HepG2 (cell line): ENCODE results near the gene STPG4. TPM values are rescaled to one million over a fixed set of nuclear protein-coding genes. Genes with fewer than 3 reads are reported as not detected.

Source experiments
- ATAC-seq: fragments of 200-7000 bp; cut with Tn5 transposase; 3 replicates; pipeline ENCODE4 v1.9.1; 2020; ENCODE audit warnings: mild to moderate bottlenecking, moderate library complexity
- BruUV-seq: library from RNA; stranded (reverse); fragments of 400-500 nt; replicated peaks from 2 replicates; lab custom pipeline; 2021; lab: Mats Ljungman, UMichigan
- CTCF ChIA-PET: fragments of 300-600 bp; formaldehyde crosslinking; extraction: SDS; loops from one replicate; lab custom pipeline; 2021; ENCODE audit warnings: low total read pairs, inconsistent platforms, low intra/inter-chr PET ratio; lab: Yijun Ruan, JAX
- POLR2A ChIA-PET: fragments of 350-600 bp; sonication (Branson Sonifier 250); formaldehyde crosslinking; loops from one replicate; lab custom pipeline; 2020; ENCODE audit warnings: antibody characterized with exemption, inconsistent platforms; lab: Yijun Ruan, JAX
- DNase-seq: peaks from one replicate; pipeline ENCODE4 v3.0.0-alpha.2; 2015; ENCODE audit warnings: low spot score
- FAIRE-seq: peaks from 3 replicates; lab custom pipeline; 2011; peaks lifted over from hg19 to GRCh38; lab: Jason Lieb, UNC
- H2AFZ ChIP-seq: one replicate; pipeline ENCODE4 v1.6.1; 2011; ENCODE audit warnings: low read length, inconsistent platforms
- H3K27ac ChIP-seq: fragments of 300-600 bp; 3 replicates; pipeline ENCODE4 v1.8.0; 2011; ENCODE audit warnings: mixed run types, mild to moderate bottlenecking, mixed read lengths, low read length, inconsistent platforms; ENCODE audit not compliant: insufficient read depth; ENCODE audit errors: extremely low read length
- H3K27me3 ChIP-seq, 2 experiments: fragments of 200-600 bp in 1 of 2; 2 replicates in 1 of 2; 3 replicates in 1 of 2; pipeline versions ENCODE4 v1.6.0 to v1.8.0; 2011; ENCODE audit warnings: low read length in 2 of 2, mild to moderate bottlenecking in 2 of 2, moderate library complexity in 2 of 2, inconsistent platforms in 1 of 2; ENCODE audit not compliant: insufficient read depth in 2 of 2, control insufficient read depth in 1 of 2
- H3K36me3 ChIP-seq, 2 experiments: fragments of 200-600 bp in 1 of 2; replicated peaks in 1 of 2; 2 replicates in 1 of 2; 3 replicates in 1 of 2; pipeline versions ENCODE4 v1.5.1 to v1.8.0; 2011; ENCODE audit warnings: low read length in 2 of 2, inconsistent platforms in 1 of 2; ENCODE audit not compliant: insufficient read depth in 2 of 2, control insufficient read depth in 1 of 2
- H3K4me1 ChIP-seq: 2 replicates; pipeline ENCODE4 v1.5.1; 2012; ENCODE audit warnings: low read length, inconsistent platforms; ENCODE audit not compliant: insufficient read depth
- H3K4me2 ChIP-seq: 2 replicates; pipeline ENCODE4 v1.6.0; 2011; ENCODE audit warnings: low read depth, low read length, inconsistent platforms
- H3K4me3 ChIP-seq, 3 experiments: fragments of 200-600 bp in 1 of 3; sonication (generic), shearing (Covaris generic) in 1 of 3; replicated peaks in 1 of 3; 2 replicates each; pipeline ENCODE4 v1.5.1; 2011 to 2016; ENCODE audit warnings: low read length in 3 of 3, inconsistent platforms in 2 of 3, low read depth in 2 of 3, mild to moderate bottlenecking in 2 of 3, control low read depth in 1 of 3, mixed read lengths in 1 of 3; ENCODE audit not compliant: insufficient read depth in 1 of 3
- H3K79me2 ChIP-seq: one replicate; pipeline ENCODE4 v1.6.1; 2011; ENCODE audit warnings: low read length, inconsistent platforms; ENCODE audit not compliant: insufficient read depth
- H3K9ac ChIP-seq: 2 replicates; pipeline ENCODE4 v1.6.0; 2011; ENCODE audit warnings: mild to moderate bottlenecking, low read depth, low read length, inconsistent platforms; ENCODE audit not compliant: insufficient read depth
- H3K9me3 ChIP-seq: 2 replicates; pipeline ENCODE4 v1.5.1; 2012; ENCODE audit warnings: mild to moderate bottlenecking, low read length
- H4K20me1 ChIP-seq: 2 replicates; pipeline ENCODE4 v1.6.0; 2011; ENCODE audit warnings: inconsistent platforms, mild to moderate bottlenecking, low read length, moderate library complexity; ENCODE audit not compliant: insufficient read depth
- ARNT2 ChIP-seq: sonication (generic); formaldehyde crosslinking; IDR thresholded peaks from 2 replicates; pipeline ENCODE4 v1.8.0; 2022; ENCODE audit warnings: mild to moderate bottlenecking, low read depth, missing genetic modification reagents, moderate library complexity
- HES4 ChIP-seq: sonication (generic); formaldehyde crosslinking; IDR thresholded peaks from 2 replicates; pipeline ENCODE4 v1.9.0; 2021; ENCODE audit warnings: mild to moderate bottlenecking, missing genetic modification reagents, borderline replicate concordance
- KLF16 ChIP-seq, 2 experiments: sonication (generic) in 1 of 2; formaldehyde crosslinking in 1 of 2; IDR thresholded peaks; 2 replicates each; pipeline versions ENCODE4 v1.6.1 to v1.8.0; 2016 to 2023; ENCODE audit warnings: missing genetic modification reagents in 2 of 2, missing compliant biosample characterization in 1 of 2
- MLLT10 ChIP-seq: sonication (generic); formaldehyde crosslinking; IDR thresholded peaks from 2 replicates; pipeline ENCODE4 v1.4.0; 2020; ENCODE audit warnings: missing genetic modification reagents
- PTBP1 ChIP-seq: fragments of 200-400 bp; formaldehyde crosslinking; IDR thresholded peaks from 2 replicates; pipeline ENCODE4 v1.6.1; 2018; ENCODE audit warnings: low read length, low read depth; ENCODE audit not compliant: poor library complexity, severe bottlenecking
- SOX13 ChIP-seq, 3 experiments: fragments of 450-650 bp in 1 of 3; sonication (generic) in 1 of 3; formaldehyde crosslinking in 1 of 3; IDR thresholded peaks in 2 of 3; conservative IDR thresholded peaks in 1 of 3; 2 replicates each; pipeline versions ENCODE4 v1.5.0 to v1.6.1; 2016 to 2020; ENCODE audit warnings: antibody characterized with exemption in 1 of 3, mild to moderate bottlenecking in 1 of 3, missing compliant biosample characterization in 1 of 3, missing genetic modification reagents in 1 of 3, moderate library complexity in 1 of 3
- ZNF317 ChIP-seq: sonication (generic); formaldehyde crosslinking; IDR thresholded peaks from 2 replicates; pipeline ENCODE4 v1.5.0; 2020; ENCODE audit warnings: mild to moderate bottlenecking, missing genetic modification reagents
- ZNF569 ChIP-seq: sonication (generic); formaldehyde crosslinking; IDR thresholded peaks from 2 replicates; pipeline ENCODE4 v1.5.0; 2020; ENCODE audit warnings: mild to moderate bottlenecking, missing genetic modification reagents, moderate library complexity, borderline replicate concordance
- ZNF570 ChIP-seq: sonication (generic); formaldehyde crosslinking; IDR thresholded peaks from 2 replicates; pipeline ENCODE4 v1.4.0; 2020; ENCODE audit warnings: mild to moderate bottlenecking, missing genetic modification reagents, borderline replicate concordance
- ZNF891 ChIP-seq: sonication (generic); formaldehyde crosslinking; IDR thresholded peaks from 2 replicates; pipeline ENCODE4 v1.5.0; 2020; ENCODE audit warnings: mild to moderate bottlenecking, missing genetic modification reagents
- WGBS: methylation state at CpG from one replicate; pipeline ENCODE4 v1.1.6; 2017; ENCODE audit warnings: low lambda C conversion rate; 5-methylcytosine and 5-hydroxymethylcytosine counted together
- in situ Hi-C: cut with HindIII; loops from 2 replicates; pipeline ENCODE4 v1.10.0; 2017; ENCODE audit warnings: low pct_unique_long_range_greater_than_20kb; ENCODE audit not compliant: extremely low pct_ligation_motif_present
- intact Hi-C: fragments of 100-400 bp; cut with micrococcal nuclease; formaldehyde crosslinking; loops from one replicate; pipeline ENCODE4 v1.10.0; 2022; ENCODE audit not compliant: unreplicated experiment
- polyA plus RNA-seq, 8 experiments: library from polyadenylated mRNA; depleted of rRNA in 3 of 8; stranded (reverse) in 7 of 8; unstranded in 1 of 8; fragments of >200 nt; fragmentation: Illumina TruSeq in 4 of 8; extraction: Trizol in 4 of 8; gene quantifications; 2 replicates each; pipeline versions ENCODE4 v1.2.1 to v1.2.3, GENCODE V29; 2011 to 2016; ENCODE audit warnings: low read depth in 4 of 8, missing spikeins in 1 of 8, mixed read lengths in 1 of 8; ENCODE audit not compliant: insufficient read depth in 1 of 8
- total RNA-seq, 5 experiments: library from RNA; depleted of rRNA; stranded (reverse); fragments of >200 nt; fragmentation: Illumina TruSeq; extraction: Trizol; gene quantifications; 2 replicates each; pipeline ENCODE4 v1.2.3, GENCODE V29; 2016; ENCODE audit warnings: low read depth in 1 of 5
- TF ChIP-seq, protein P1 (sequence below): sonication (generic); formaldehyde crosslinking; conservative IDR thresholded peaks from 2 replicates; pipeline ENCODE4 v1.8.0; 2022; ENCODE audit warnings: missing genetic modification reagents
- TF ChIP-seq, protein P2 (sequence below): fragments of 450-650 bp; IDR thresholded peaks from 2 replicates; pipeline ENCODE4 v1.6.1; 2017
- TF ChIP-seq, protein P3 (sequence below): sonication (generic); formaldehyde crosslinking; IDR thresholded peaks from 2 replicates; pipeline ENCODE4 v1.4.0; 2020; ENCODE audit warnings: mild to moderate bottlenecking, missing genetic modification reagents

STPG4 gene
- total and polyA plus RNA-seq, 2 of the 13 experiments (the other 11 are each of a cell fraction or from before 2014, with no cell fraction given), result 0.11 to 0.15 TPM

GRCh38 chr2:47086571-47086970, 68.5 kb downstream of the STPG4 start:
- ChIA-PET CTCF (no interaction called here), POLR2A (interaction anchor here (1.4 kb wide), 1 partner anchor 15 kb away, joined by 4 read pairs; no protein-coding TSS in a partner anchor)
- H3K4me1 ChIP-seq, result peaks cover 29% of the 10 kb centered on the region
- no TSS peak for BruUV-seq
- no peaks in the 10 kb centered on the region for H3K36me3 ChIP-seq
- DNase-seq (no peak), FAIRE-seq (no peak), ATAC-seq (no peak)
- no peaks in the 10 kb centered on the region for H3K27me3 ChIP-seq
- no peak overlapping the region for H2AFZ ChIP-seq
- no peak overlapping the region for H3K9ac ChIP-seq
- H3K9me3 ChIP-seq, result no peaks in the 10 kb centered on the region
- 96% methylated on average over 6 of the region's 6 CpGs for WGBS
- no peak overlapping the region for H3K4me2 ChIP-seq
- intact Hi-C loops, result no loop called here
- H3K79me2 ChIP-seq, result no peaks in the 10 kb centered on the region
- H3K27ac ChIP-seq, result no peak overlapping the region
- H3K4me3 ChIP-seq, result no peak overlapping the region
- TF ChIP-seq, protein P1, sequence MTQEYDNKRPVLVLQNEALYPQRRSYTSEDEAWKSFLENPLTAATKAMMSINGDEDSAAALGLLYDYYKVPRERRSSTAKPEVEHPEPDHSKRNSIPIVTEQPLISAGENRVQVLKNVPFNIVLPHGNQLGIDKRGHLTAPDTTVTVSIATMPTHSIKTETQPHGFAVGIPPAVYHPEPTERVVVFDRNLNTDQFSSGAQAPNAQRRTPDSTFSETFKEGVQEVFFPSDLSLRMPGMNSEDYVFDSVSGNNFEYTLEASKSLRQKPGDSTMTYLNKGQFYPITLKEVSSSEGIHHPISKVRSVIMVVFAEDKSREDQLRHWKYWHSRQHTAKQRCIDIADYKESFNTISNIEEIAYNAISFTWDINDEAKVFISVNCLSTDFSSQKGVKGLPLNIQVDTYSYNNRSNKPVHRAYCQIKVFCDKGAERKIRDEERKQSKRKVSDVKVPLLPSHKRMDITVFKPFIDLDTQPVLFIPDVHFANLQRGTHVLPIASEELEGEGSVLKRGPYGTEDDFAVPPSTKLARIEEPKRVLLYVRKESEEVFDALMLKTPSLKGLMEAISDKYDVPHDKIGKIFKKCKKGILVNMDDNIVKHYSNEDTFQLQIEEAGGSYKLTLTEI (CRISPR knock-in tag), result no peak
- TF ChIP-seq ZNF317 (CRISPR knock-in tag), result no peak
- no peak for TF ChIP-seq ZNF570 (CRISPR knock-in tag)
- no peak for TF ChIP-seq PTBP1
- TF ChIP-seq ARNT2 (CRISPR knock-in tag), result no peak
- TF ChIP-seq, protein P2, sequence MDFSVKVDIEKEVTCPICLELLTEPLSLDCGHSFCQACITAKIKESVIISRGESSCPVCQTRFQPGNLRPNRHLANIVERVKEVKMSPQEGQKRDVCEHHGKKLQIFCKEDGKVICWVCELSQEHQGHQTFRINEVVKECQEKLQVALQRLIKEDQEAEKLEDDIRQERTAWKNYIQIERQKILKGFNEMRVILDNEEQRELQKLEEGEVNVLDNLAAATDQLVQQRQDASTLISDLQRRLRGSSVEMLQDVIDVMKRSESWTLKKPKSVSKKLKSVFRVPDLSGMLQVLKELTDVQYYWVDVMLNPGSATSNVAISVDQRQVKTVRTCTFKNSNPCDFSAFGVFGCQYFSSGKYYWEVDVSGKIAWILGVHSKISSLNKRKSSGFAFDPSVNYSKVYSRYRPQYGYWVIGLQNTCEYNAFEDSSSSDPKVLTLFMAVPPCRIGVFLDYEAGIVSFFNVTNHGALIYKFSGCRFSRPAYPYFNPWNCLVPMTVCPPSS, result no peak
- TF ChIP-seq MLLT10 (CRISPR knock-in tag), result no peak
- no peak for TF ChIP-seq KLF16 (CRISPR knock-in tag; IDR thresholded peaks at IDR 0.05)
- TF ChIP-seq SOX13 (IDR thresholded peaks at IDR 0.05), result no peak
- no peak for TF ChIP-seq SOX13 (CRISPR knock-in tag; conservative IDR thresholded peaks at IDR 0.05 in 1 of 2, IDR thresholded peaks at IDR 0.05 in 1 of 2)
- TF ChIP-seq HES4 (CRISPR knock-in tag), result no peak
- no peak for TF ChIP-seq ZNF569 (CRISPR knock-in tag)
- TF ChIP-seq, protein P3, sequence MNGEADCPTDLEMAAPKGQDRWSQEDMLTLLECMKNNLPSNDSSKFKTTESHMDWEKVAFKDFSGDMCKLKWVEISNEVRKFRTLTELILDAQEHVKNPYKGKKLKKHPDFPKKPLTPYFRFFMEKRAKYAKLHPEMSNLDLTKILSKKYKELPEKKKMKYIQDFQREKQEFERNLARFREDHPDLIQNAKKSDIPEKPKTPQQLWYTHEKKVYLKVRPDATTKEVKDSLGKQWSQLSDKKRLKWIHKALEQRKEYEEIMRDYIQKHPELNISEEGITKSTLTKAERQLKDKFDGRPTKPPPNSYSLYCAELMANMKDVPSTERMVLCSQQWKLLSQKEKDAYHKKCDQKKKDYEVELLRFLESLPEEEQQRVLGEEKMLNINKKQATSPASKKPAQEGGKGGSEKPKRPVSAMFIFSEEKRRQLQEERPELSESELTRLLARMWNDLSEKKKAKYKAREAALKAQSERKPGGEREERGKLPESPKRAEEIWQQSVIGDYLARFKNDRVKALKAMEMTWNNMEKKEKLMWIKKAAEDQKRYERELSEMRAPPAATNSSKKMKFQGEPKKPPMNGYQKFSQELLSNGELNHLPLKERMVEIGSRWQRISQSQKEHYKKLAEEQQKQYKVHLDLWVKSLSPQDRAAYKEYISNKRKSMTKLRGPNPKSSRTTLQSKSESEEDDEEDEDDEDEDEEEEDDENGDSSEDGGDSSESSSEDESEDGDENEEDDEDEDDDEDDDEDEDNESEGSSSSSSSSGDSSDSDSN (CRISPR knock-in tag), result no peak
- no peak for TF ChIP-seq ZNF891 (CRISPR knock-in tag)
- in situ Hi-C loops, result no loop called here
- H4K20me1 ChIP-seq, result no peaks in the 10 kb centered on the region
